GM12878 (cell line): Measurements from ENCODE around the gene BMAL1. TPM values are rescaled to one million over a fixed set of nuclear protein-coding genes. Genes with fewer than 3 reads are reported as not detected.

Experiments used
- ATAC-seq: fragments of 200-7000 bp; cut with Tn5 transposase; 3 replicates; pipeline ENCODE4 v1.9.1; 2020; ENCODE audit warnings: mild to moderate bottlenecking, moderate library complexity
- BruUV-seq: library from RNA; stranded (reverse); fragments of 400-500 nt; replicated peaks from 2 replicates; lab custom pipeline; 2021; lab: Mats Ljungman, UMichigan
- CTCF ChIA-PET: fragments of 300-600 bp; sonication (Branson Sonifier 250); formaldehyde crosslinking; extraction: SDS; loops from one replicate; lab custom pipeline; 2021; ENCODE audit warnings: inconsistent platforms; lab: Yijun Ruan, JAX
- POLR2A ChIA-PET: fragments of 350-600 bp; formaldehyde crosslinking; extraction: SDS; loops from one replicate; lab custom pipeline; 2021; ENCODE audit warnings: inconsistent platforms; lab: Charles Lee
- RAD21 ChIA-PET: fragments of 300-600 bp; sonication (Branson Sonifier 250); formaldehyde crosslinking; loops from one replicate; lab custom pipeline; 2023; ENCODE audit warnings: antibody characterized with exemption; ENCODE audit not compliant: unreplicated experiment; lab: Charles Lee
- SMC1A ChIA-PET: fragments of 300-600 bp; sonication (Branson Sonifier 250); formaldehyde crosslinking; loops from one replicate; lab custom pipeline; 2023; ENCODE audit not compliant: unreplicated experiment, uncharacterized antibody; lab: Charles Lee
- DNase-seq: peaks from one replicate; pipeline ENCODE4 v3.0.0-alpha.2; 2011; ENCODE audit warnings: low read depth, low spot score
- FAIRE-seq: peaks from 3 replicates; lab custom pipeline; 2011; peaks lifted over from hg19 to GRCh38; lab: Jason Lieb, UNC
- H2AFZ ChIP-seq: 2 replicates; pipeline ENCODE4 v1.6.0; 2011; ENCODE audit warnings: low read depth, low read length, control low read depth; ENCODE audit not compliant: control insufficient read depth
- H3K27ac ChIP-seq: 2 replicates; pipeline ENCODE4 v1.5.1; 2011; ENCODE audit warnings: control low read depth; ENCODE audit not compliant: control insufficient read depth, insufficient read depth
- H3K27me3 ChIP-seq, 2 experiments: replicated peaks in 1 of 2; 2 replicates each; pipeline versions ENCODE4 v1.6.0 to v1.6.1; 2011; ENCODE audit warnings: low read length in 1 of 2; ENCODE audit not compliant: control insufficient read depth in 2 of 2, insufficient read depth in 2 of 2
- H3K36me3 ChIP-seq, 2 experiments: 2 replicates each; pipeline ENCODE4 v1.5.1; 2011; ENCODE audit warnings: low read length in 1 of 2; ENCODE audit not compliant: control insufficient read depth in 2 of 2, insufficient read depth in 2 of 2
- H3K4me1 ChIP-seq: 2 replicates; pipeline ENCODE4 v1.6.1; 2011; ENCODE audit warnings: mild to moderate bottlenecking, low read length, moderate library complexity, mixed read lengths; ENCODE audit not compliant: control insufficient read depth, insufficient read depth
- H3K4me2 ChIP-seq: 2 replicates; pipeline ENCODE4 v1.6.0; 2011; ENCODE audit warnings: control low read depth; ENCODE audit not compliant: control insufficient read depth, insufficient read depth
- H3K4me3 ChIP-seq: fragments of 200-600 bp; sonication (generic); 2 replicates; pipeline ENCODE4 v1.5.1; 2016
- H3K79me2 ChIP-seq: 2 replicates; pipeline ENCODE4 v1.6.0; 2011; ENCODE audit warnings: low read length; ENCODE audit not compliant: control insufficient read depth, insufficient read depth
- H3K9ac ChIP-seq: 2 replicates; pipeline ENCODE4 v1.8.0; 2011; ENCODE audit warnings: low read length, control low read depth, mixed read lengths; ENCODE audit not compliant: control insufficient read depth, insufficient read depth
- H3K9me3 ChIP-seq: replicated peaks from 3 replicates; pipeline ENCODE4 v1.5.1; 2011; ENCODE audit warnings: mild to moderate bottlenecking, low read length; ENCODE audit not compliant: control insufficient read depth, insufficient read depth
- H4K20me1 ChIP-seq: 2 replicates; pipeline ENCODE4 v1.6.0; 2011; ENCODE audit not compliant: control insufficient read depth, insufficient read depth
- CREM ChIP-seq: IDR thresholded peaks from 2 replicates; pipeline ENCODE4 v1.6.1; 2014; ENCODE audit warnings: antibody characterized with exemption, low read depth
- EGR1 ChIP-seq, 2 experiments: IDR thresholded peaks; 1 replicate in 1 of 2; 2 replicates in 1 of 2; pipeline ENCODE4 v1.6.1; 2011 to 2012; ENCODE audit warnings: low read depth in 2 of 2, low read length in 2 of 2, borderline replicate concordance in 1 of 2, mild to moderate bottlenecking in 1 of 2, moderate library complexity in 1 of 2
- MYB ChIP-seq: fragments of 150-350 bp; IDR thresholded peaks from 2 replicates; pipeline ENCODE4 v1.6.1; 2014; ENCODE audit warnings: mild to moderate bottlenecking, low read depth, low read length, borderline replicate concordance
- NBN ChIP-seq: fragments of 450-650 bp; IDR thresholded peaks from 2 replicates; pipeline ENCODE4 v1.6.1; 2016
- PAX5 ChIP-seq: IDR thresholded peaks from 2 replicates; pipeline ENCODE4 v1.6.1; 2011; ENCODE audit warnings: low read depth, low read length, borderline replicate concordance
- SMAD5 ChIP-seq: IDR thresholded peaks from 2 replicates; pipeline ENCODE4 v1.6.1; 2016; ENCODE audit warnings: antibody characterized with exemption, low read depth
- SMC3 ChIP-seq: IDR thresholded peaks from 2 replicates; pipeline ENCODE4 v1.6.1; 2011; ENCODE audit warnings: low read length, improper control_type of control experiment, borderline replicate concordance
- TCF3 ChIP-seq: IDR thresholded peaks from 2 replicates; pipeline ENCODE4 v1.6.1; 2012; ENCODE audit warnings: low read depth, mild to moderate bottlenecking, low read length, borderline replicate concordance; ENCODE audit not compliant: insufficient read depth
- ZNF207 ChIP-seq: fragments of 450-650 bp; IDR thresholded peaks from 2 replicates; pipeline ENCODE4 v1.6.1; 2014; ENCODE audit warnings: antibody characterized with exemption, mild to moderate bottlenecking, borderline replicate concordance
- WGBS: methylation state at CpG from one replicate; pipeline ENCODE4 v1.1.6; 2016; ENCODE audit warnings: low lambda C conversion rate; ENCODE audit not compliant: insufficient replicate concordance, insufficient coverage; ENCODE audit errors: missing lambda C conversion rate; 5-methylcytosine and 5-hydroxymethylcytosine counted together
- in situ Hi-C: fragments of 300-500 bp; cut with MboI; formaldehyde crosslinking; loops from 9 replicates; pipeline ENCODE4 v1.14.3; 2018; ENCODE audit warnings: mixed read lengths
- intact Hi-C: fragments of 100-400 bp; cut with micrococcal nuclease; formaldehyde crosslinking; loops from one replicate; pipeline ENCODE4 v1.14.2; 2022; ENCODE audit not compliant: unreplicated experiment
- polyA plus RNA-seq, 11 experiments: library from polyadenylated mRNA; depleted of rRNA in 4 of 11; unstranded in 6 of 11; stranded (reverse) in 5 of 11; fragments of >200 nt; fragmentation: Nextera tagmentation in 4 of 11; fragmentation: Illumina TruSeq in 1 of 11; extraction: Ambion mirVana in 4 of 11; extraction: Trizol in 1 of 11; gene quantifications; 1 replicate in 1 of 11; 2 replicates in 10 of 11; pipeline versions ENCODE4 v1.2.1 to v1.2.3, GENCODE V29; 2011 to 2016; ENCODE audit warnings: inconsistent platforms in 2 of 11, missing spikeins in 2 of 11, low read depth in 1 of 11
- total RNA-seq, 4 experiments: library from RNA; depleted of rRNA in 3 of 4; stranded (reverse); fragments of >200 nt in 3 of 4; fragmentation: Illumina TruSeq in 1 of 4; extraction: Trizol in 1 of 4; gene quantifications; 2 replicates each; pipeline versions ENCODE4 v1.2.1 to v1.2.3, GENCODE V29; 2013 to 2021
- TF ChIP-seq, protein P1 (sequence below): IDR thresholded peaks from 2 replicates; pipeline ENCODE4 v1.6.1; 2012; ENCODE audit warnings: improper control_type of control experiment, low read depth, low read length; ENCODE audit not compliant: insufficient replicate concordance
- TF ChIP-seq, protein P2 (sequence below): fragments of 450-650 bp; formaldehyde crosslinking; IDR thresholded peaks from 2 replicates; pipeline ENCODE4 v1.4.0; 2022; ENCODE audit warnings: mild to moderate bottlenecking, moderate library complexity
- TF ChIP-seq, protein P3 (sequence below): fragments of 450-650 bp; IDR thresholded peaks from 2 replicates; pipeline ENCODE4 v1.6.1; 2018; ENCODE audit warnings: mild to moderate bottlenecking, low read depth, moderate library complexity; ENCODE audit not compliant: partially characterized antibody

BMAL1 gene
- total and polyA plus RNA-seq, 10 of the 15 experiments (the other 5 are each of a cell fraction or from before 2014, with no cell fraction given) = 3.5 to 40.6 (median 13.6) TPM

DNA sequence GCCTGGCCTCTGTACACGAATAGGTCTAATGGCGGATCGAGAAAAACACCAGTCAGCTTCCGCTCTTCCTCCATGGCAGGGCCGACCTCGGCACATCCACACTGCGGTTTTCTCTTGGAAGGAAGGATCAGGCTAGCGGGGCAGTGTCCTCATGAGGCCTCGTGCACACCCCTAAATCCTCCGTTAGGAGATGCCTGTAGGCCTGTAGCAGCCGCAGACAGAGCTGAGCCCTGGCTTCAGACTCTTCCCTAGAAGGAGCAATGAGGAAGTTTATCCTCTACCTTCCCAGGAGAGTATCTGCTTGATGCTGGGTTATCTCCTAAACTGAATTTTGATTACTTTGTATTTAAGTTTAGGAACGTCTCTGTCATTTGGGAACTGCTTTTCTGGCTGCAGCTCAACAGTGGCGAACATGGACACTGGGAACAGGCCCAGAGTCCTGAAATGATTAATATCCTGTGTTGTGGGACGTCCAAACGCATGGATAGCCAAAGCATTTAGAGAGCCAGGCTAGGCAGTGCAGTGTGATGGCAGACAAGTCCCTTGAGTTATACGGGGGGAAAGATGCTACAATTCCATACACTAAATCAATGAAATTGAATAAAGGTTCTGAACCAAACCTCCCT is 16.5 kb upstream of the BMAL1 start:
- POLR2A ChIA-PET = interaction anchor here (0.6 kb wide), 1 partner anchor 11 kb away, joined by 3 read pairs; no protein-coding TSS in a partner anchor
- RAD21 ChIA-PET = no interaction called here
- H3K4me1 ChIP-seq = no peaks in the 10 kb centered on the region
- H3K79me2 ChIP-seq = no peaks in the 10 kb centered on the region
- no peaks in the 10 kb centered on the region for H3K36me3 ChIP-seq
- no peaks in the 10 kb centered on the region; the same call in 1 of the 2 replicates for H4K20me1 ChIP-seq
- no TSS peak for BruUV-seq
- DNase-seq = no peak
- CTCF ChIA-PET = interaction anchor here (1.4 to 2.0 kb wide), 4 partner anchors 10 to 84 kb away, joined by 5 to 6 read pairs (median 6); no protein-coding TSS in a partner anchor
- WGBS = 56% methylated on average over 16 of the region's 16 CpGs
- no peak overlapping the region for H2AFZ ChIP-seq
- ATAC-seq = no peak
- H3K27ac ChIP-seq = no peak overlapping the region
- in situ Hi-C loops = no loop called here
- no peak overlapping the region for H3K9ac ChIP-seq
- H3K4me3 ChIP-seq = no peak overlapping the region
- intact Hi-C loops = no loop called here
- H3K27me3 ChIP-seq = peaks cover 3% of the 10 kb centered on the region in 2 experiments; a peak in 2 of 4 replicates
- no peak overlapping the region for H3K4me2 ChIP-seq
- no peak for FAIRE-seq
- SMC1A ChIA-PET = interaction anchor here (0.7 to 3.8 kb wide), 10 partner anchors 9 to 83 kb away, joined by 3 to 14 read pairs (median 4); no protein-coding TSS in a partner anchor
- no peaks in the 10 kb centered on the region for H3K9me3 ChIP-seq
- TF ChIP-seq, protein P1, sequence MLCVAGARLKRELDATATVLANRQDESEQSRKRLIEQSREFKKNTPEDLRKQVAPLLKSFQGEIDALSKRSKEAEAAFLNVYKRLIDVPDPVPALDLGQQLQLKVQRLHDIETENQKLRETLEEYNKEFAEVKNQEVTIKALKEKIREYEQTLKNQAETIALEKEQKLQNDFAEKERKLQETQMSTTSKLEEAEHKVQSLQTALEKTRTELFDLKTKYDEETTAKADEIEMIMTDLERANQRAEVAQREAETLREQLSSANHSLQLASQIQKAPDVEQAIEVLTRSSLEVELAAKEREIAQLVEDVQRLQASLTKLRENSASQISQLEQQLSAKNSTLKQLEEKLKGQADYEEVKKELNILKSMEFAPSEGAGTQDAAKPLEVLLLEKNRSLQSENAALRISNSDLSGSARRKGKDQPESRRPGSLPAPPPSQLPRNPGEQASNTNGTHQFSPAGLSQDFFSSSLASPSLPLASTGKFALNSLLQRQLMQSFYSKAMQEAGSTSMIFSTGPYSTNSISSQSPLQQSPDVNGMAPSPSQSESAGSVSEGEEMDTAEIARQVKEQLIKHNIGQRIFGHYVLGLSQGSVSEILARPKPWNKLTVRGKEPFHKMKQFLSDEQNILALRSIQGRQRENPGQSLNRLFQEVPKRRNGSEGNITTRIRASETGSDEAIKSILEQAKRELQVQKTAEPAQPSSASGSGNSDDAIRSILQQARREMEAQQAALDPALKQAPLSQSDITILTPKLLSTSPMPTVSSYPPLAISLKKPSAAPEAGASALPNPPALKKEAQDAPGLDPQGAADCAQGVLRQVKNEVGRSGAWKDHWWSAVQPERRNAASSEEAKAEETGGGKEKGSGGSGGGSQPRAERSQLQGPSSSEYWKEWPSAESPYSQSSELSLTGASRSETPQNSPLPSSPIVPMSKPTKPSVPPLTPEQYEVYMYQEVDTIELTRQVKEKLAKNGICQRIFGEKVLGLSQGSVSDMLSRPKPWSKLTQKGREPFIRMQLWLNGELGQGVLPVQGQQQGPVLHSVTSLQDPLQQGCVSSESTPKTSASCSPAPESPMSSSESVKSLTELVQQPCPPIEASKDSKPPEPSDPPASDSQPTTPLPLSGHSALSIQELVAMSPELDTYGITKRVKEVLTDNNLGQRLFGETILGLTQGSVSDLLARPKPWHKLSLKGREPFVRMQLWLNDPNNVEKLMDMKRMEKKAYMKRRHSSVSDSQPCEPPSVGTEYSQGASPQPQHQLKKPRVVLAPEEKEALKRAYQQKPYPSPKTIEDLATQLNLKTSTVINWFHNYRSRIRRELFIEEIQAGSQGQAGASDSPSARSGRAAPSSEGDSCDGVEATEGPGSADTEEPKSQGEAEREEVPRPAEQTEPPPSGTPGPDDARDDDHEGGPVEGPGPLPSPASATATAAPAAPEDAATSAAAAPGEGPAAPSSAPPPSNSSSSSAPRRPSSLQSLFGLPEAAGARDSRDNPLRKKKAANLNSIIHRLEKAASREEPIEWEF = no peak
- no peak for TF ChIP-seq SMC3
- TF ChIP-seq ZNF207 = no peak
- TF ChIP-seq MYB = no peak
- TF ChIP-seq, protein P2, sequence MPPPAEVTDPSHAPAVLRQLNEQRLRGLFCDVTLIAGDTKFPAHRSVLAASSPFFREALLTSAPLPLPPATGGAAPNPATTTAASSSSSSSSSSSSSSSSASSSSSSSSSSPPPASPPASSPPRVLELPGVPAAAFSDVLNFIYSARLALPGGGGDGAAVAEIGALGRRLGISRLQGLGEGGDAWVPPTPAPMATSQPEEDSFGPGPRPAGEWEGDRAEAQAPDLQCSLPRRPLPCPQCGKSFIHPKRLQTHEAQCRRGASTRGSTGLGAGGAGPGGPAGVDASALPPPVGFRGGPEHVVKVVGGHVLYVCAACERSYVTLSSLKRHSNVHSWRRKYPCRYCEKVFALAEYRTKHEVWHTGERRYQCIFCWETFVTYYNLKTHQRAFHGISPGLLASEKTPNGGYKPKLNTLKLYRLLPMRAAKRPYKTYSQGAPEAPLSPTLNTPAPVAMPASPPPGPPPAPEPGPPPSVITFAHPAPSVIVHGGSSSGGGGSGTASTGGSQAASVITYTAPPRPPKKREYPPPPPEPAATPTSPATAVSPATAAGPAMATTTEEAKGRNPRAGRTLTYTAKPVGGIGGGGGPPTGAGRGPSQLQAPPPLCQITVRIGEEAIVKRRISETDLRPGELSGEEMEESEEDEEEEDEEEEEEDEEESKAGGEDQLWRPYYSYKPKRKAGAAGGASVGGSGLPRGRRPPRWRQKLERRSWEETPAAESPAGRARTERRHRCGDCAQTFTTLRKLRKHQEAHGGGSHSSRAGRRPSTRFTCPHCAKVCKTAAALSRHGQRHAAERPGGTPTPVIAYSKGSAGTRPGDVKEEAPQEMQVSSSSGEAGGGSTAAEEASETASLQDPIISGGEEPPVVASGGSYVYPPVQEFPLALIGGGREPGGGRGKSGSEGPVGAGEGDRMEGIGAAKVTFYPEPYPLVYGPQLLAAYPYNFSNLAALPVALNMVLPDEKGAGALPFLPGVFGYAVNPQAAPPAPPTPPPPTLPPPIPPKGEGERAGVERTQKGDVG (CRISPR knock-in tag) = no peak
- TF ChIP-seq SMAD5 = no peak
- no peak for TF ChIP-seq EGR1 (IDR thresholded peaks at IDR 0.05; ENCODE audit: borderline replicate concordance in 1 of 2, low read depth in 2 of 2, low read length in 2 of 2)
- TF ChIP-seq PAX5 = no peak
- no peak for TF ChIP-seq TCF3
- TF ChIP-seq CREM = no peak
- TF ChIP-seq, protein P3, sequence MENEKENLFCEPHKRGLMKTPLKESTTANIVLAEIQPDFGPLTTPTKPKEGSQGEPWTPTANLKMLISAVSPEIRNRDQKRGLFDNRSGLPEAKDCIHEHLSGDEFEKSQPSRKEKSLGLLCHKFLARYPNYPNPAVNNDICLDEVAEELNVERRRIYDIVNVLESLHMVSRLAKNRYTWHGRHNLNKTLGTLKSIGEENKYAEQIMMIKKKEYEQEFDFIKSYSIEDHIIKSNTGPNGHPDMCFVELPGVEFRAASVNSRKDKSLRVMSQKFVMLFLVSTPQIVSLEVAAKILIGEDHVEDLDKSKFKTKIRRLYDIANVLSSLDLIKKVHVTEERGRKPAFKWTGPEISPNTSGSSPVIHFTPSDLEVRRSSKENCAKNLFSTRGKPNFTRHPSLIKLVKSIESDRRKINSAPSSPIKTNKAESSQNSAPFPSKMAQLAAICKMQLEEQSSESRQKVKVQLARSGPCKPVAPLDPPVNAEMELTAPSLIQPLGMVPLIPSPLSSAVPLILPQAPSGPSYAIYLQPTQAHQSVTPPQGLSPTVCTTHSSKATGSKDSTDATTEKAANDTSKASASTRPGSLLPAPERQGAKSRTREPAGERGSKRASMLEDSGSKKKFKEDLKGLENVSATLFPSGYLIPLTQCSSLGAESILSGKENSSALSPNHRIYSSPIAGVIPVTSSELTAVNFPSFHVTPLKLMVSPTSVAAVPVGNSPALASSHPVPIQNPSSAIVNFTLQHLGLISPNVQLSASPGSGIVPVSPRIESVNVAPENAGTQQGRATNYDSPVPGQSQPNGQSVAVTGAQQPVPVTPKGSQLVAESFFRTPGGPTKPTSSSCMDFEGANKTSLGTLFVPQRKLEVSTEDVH = no peak
- TF ChIP-seq NBN = no peak
